DND-41 (cell line): Measurements from ENCODE around the gene TTYH3.

Experiments used
- CTCF ChIP-seq: IDR thresholded peaks from 2 replicates; pipeline ENCODE4 v1.5.1; 2012; ENCODE audit warnings: borderline replicate concordance, low read length, moderate library complexity, mild to moderate bottlenecking; ENCODE audit not compliant: poor library complexity, severe bottlenecking; ENCODE audit errors: extremely low read depth
- EZH2 ChIP-seq: IDR thresholded peaks from 3 replicates; pipeline ENCODE4 v1.6.1; 2012; ENCODE audit warnings: borderline replicate concordance, low read depth, mild to moderate bottlenecking, moderate library complexity, low read length, inconsistent platforms; ENCODE audit not compliant: severe bottlenecking

- no peak for TF ChIP-seq CTCF
- no peak for TF ChIP-seq EZH2
Measured at GRCh38 chr7:2635148-2635668, 3.4 kb downstream of the TTYH3 start.
